GM12878 (cell line): ENCODE data around the gene ELAVL1. TPM values are rescaled to one million over a fixed set of nuclear protein-coding genes. Genes with fewer than 3 reads are reported as not detected.

Source experiments
- ATAC-seq: fragments of 200-7000 bp; cut with Tn5 transposase; 3 replicates; pipeline ENCODE4 v1.9.1; 2020; ENCODE audit warnings: mild to moderate bottlenecking, moderate library complexity
- BruUV-seq: library from RNA; stranded (reverse); fragments of 400-500 nt; replicated peaks from 2 replicates; lab custom pipeline; 2021; lab: Mats Ljungman, UMichigan
- CTCF ChIA-PET: fragments of 300-600 bp; sonication (Branson Sonifier 250); formaldehyde crosslinking; extraction: SDS; loops from one replicate; lab custom pipeline; 2021; ENCODE audit warnings: inconsistent platforms; lab: Yijun Ruan, JAX
- POLR2A ChIA-PET: fragments of 350-600 bp; formaldehyde crosslinking; extraction: SDS; loops from one replicate; lab custom pipeline; 2021; ENCODE audit warnings: inconsistent platforms; lab: Charles Lee
- RAD21 ChIA-PET: fragments of 300-600 bp; sonication (Branson Sonifier 250); formaldehyde crosslinking; loops from one replicate; lab custom pipeline; 2023; ENCODE audit warnings: antibody characterized with exemption; ENCODE audit not compliant: unreplicated experiment; lab: Charles Lee
- SMC1A ChIA-PET: fragments of 300-600 bp; sonication (Branson Sonifier 250); formaldehyde crosslinking; loops from one replicate; lab custom pipeline; 2023; ENCODE audit not compliant: unreplicated experiment, uncharacterized antibody; lab: Charles Lee
- DNase-seq: peaks from one replicate; pipeline ENCODE4 v3.0.0-alpha.2; 2011; ENCODE audit warnings: low read depth, low spot score
- FAIRE-seq: peaks from 3 replicates; lab custom pipeline; 2011; peaks lifted over from hg19 to GRCh38; lab: Jason Lieb, UNC
- H2AFZ ChIP-seq: 2 replicates; pipeline ENCODE4 v1.6.0; 2011; ENCODE audit warnings: low read depth, low read length, control low read depth; ENCODE audit not compliant: control insufficient read depth
- H3K27ac ChIP-seq: 2 replicates; pipeline ENCODE4 v1.5.1; 2011; ENCODE audit warnings: control low read depth; ENCODE audit not compliant: control insufficient read depth, insufficient read depth
- H3K27me3 ChIP-seq, 2 experiments: replicated peaks in 1 of 2; 2 replicates each; pipeline versions ENCODE4 v1.6.0 to v1.6.1; 2011; ENCODE audit warnings: low read length in 1 of 2; ENCODE audit not compliant: control insufficient read depth in 2 of 2, insufficient read depth in 2 of 2
- H3K36me3 ChIP-seq, 2 experiments: 2 replicates each; pipeline ENCODE4 v1.5.1; 2011; ENCODE audit warnings: low read length in 1 of 2; ENCODE audit not compliant: control insufficient read depth in 2 of 2, insufficient read depth in 2 of 2
- H3K4me1 ChIP-seq: 2 replicates; pipeline ENCODE4 v1.6.1; 2011; ENCODE audit warnings: mild to moderate bottlenecking, low read length, moderate library complexity, mixed read lengths; ENCODE audit not compliant: control insufficient read depth, insufficient read depth
- H3K4me2 ChIP-seq: 2 replicates; pipeline ENCODE4 v1.6.0; 2011; ENCODE audit warnings: control low read depth; ENCODE audit not compliant: control insufficient read depth, insufficient read depth
- H3K4me3 ChIP-seq: fragments of 200-600 bp; sonication (generic); 2 replicates; pipeline ENCODE4 v1.5.1; 2016
- H3K79me2 ChIP-seq: 2 replicates; pipeline ENCODE4 v1.6.0; 2011; ENCODE audit warnings: low read length; ENCODE audit not compliant: control insufficient read depth, insufficient read depth
- H3K9ac ChIP-seq: 2 replicates; pipeline ENCODE4 v1.8.0; 2011; ENCODE audit warnings: low read length, control low read depth, mixed read lengths; ENCODE audit not compliant: control insufficient read depth, insufficient read depth
- H3K9me3 ChIP-seq: replicated peaks from 3 replicates; pipeline ENCODE4 v1.5.1; 2011; ENCODE audit warnings: mild to moderate bottlenecking, low read length; ENCODE audit not compliant: control insufficient read depth, insufficient read depth
- H4K20me1 ChIP-seq: 2 replicates; pipeline ENCODE4 v1.6.0; 2011; ENCODE audit not compliant: control insufficient read depth, insufficient read depth
- BRCA1 ChIP-seq: IDR thresholded peaks from 2 replicates; pipeline ENCODE4 v1.6.1; 2011; ENCODE audit warnings: low read depth, low read length, improper control_type of control experiment
- CREB1 ChIP-seq: IDR thresholded peaks from 2 replicates; pipeline ENCODE4 v1.6.1; 2012; ENCODE audit warnings: low read depth, mild to moderate bottlenecking, inconsistent platforms
- HDAC6 ChIP-seq: fragments of 200-600 bp; sonication (generic); IDR thresholded peaks from one replicate; pipeline ENCODE4 v1.8.0; 2017; ENCODE audit warnings: antibody characterized with exemption; ENCODE audit not compliant: unreplicated experiment
- MAX ChIP-seq: IDR thresholded peaks from 2 replicates; pipeline ENCODE4 v1.6.1; 2012; ENCODE audit warnings: low read depth, low read length, improper control_type of control experiment
- MEF2A ChIP-seq: IDR thresholded peaks from 2 replicates; pipeline ENCODE4 v1.6.1; 2011; ENCODE audit warnings: low read depth, mild to moderate bottlenecking, low read length, moderate library complexity; ENCODE audit not compliant: insufficient read depth
- MEF2B ChIP-seq: fragments of 450-650 bp; IDR thresholded peaks from 2 replicates; pipeline ENCODE4 v1.6.1; 2018; ENCODE audit warnings: mild to moderate bottlenecking, moderate library complexity; ENCODE audit not compliant: partially characterized antibody, poor library complexity, severe bottlenecking
- NFXL1 ChIP-seq: fragments of 450-650 bp; IDR thresholded peaks from 2 replicates; pipeline ENCODE4 v1.6.1; 2017; ENCODE audit warnings: antibody characterized with exemption, mild to moderate bottlenecking, borderline replicate concordance
- NRF1 ChIP-seq: conservative IDR thresholded peaks from 2 replicates; pipeline ENCODE4 v1.6.1; 2011; ENCODE audit warnings: mild to moderate bottlenecking, low read depth, low read length, improper control_type of control experiment
- POU2F2 ChIP-seq: IDR thresholded peaks from 3 replicates; pipeline ENCODE4 v1.6.1; 2011; ENCODE audit warnings: low read depth, mild to moderate bottlenecking, low read length, borderline replicate concordance
- RB1 ChIP-seq: fragments of 450-650 bp; formaldehyde crosslinking; IDR thresholded peaks from 2 replicates; pipeline ENCODE4 v1.6.1; 2017; ENCODE audit warnings: mild to moderate bottlenecking, borderline replicate concordance
- TARDBP ChIP-seq: IDR thresholded peaks from 2 replicates; pipeline ENCODE4 v1.6.1; 2016; ENCODE audit warnings: borderline replicate concordance
- TCF7 ChIP-seq: IDR thresholded peaks from 2 replicates; pipeline ENCODE4 v1.6.1; 2014; ENCODE audit warnings: antibody characterized with exemption, borderline replicate concordance
- YBX1 ChIP-seq: fragments of 450-650 bp; IDR thresholded peaks from 2 replicates; pipeline ENCODE4 v1.6.1; 2016; ENCODE audit warnings: antibody characterized with exemption
- ZBTB33 ChIP-seq: fragments of 450-650 bp; IDR thresholded peaks from 2 replicates; pipeline ENCODE4 v1.6.1; 2017; ENCODE audit warnings: mild to moderate bottlenecking
- ZBTB40 ChIP-seq: fragments of 450-650 bp; IDR thresholded peaks from 2 replicates; pipeline ENCODE4 v1.6.1; 2016; ENCODE audit warnings: mild to moderate bottlenecking, moderate library complexity, borderline replicate concordance
- WGBS: methylation state at CpG from one replicate; pipeline ENCODE4 v1.1.6; 2016; ENCODE audit warnings: low lambda C conversion rate; ENCODE audit not compliant: insufficient replicate concordance, insufficient coverage; ENCODE audit errors: missing lambda C conversion rate; 5-methylcytosine and 5-hydroxymethylcytosine counted together
- in situ Hi-C: fragments of 300-500 bp; cut with MboI; formaldehyde crosslinking; loops from 9 replicates; pipeline ENCODE4 v1.14.3; 2018; ENCODE audit warnings: mixed read lengths
- intact Hi-C: fragments of 100-400 bp; cut with micrococcal nuclease; formaldehyde crosslinking; loops from one replicate; pipeline ENCODE4 v1.14.2; 2022; ENCODE audit not compliant: unreplicated experiment
- polyA plus RNA-seq, 11 experiments: library from polyadenylated mRNA; depleted of rRNA in 4 of 11; unstranded in 6 of 11; stranded (reverse) in 5 of 11; fragments of >200 nt; fragmentation: Nextera tagmentation in 4 of 11; fragmentation: Illumina TruSeq in 1 of 11; extraction: Ambion mirVana in 4 of 11; extraction: Trizol in 1 of 11; gene quantifications; 1 replicate in 1 of 11; 2 replicates in 10 of 11; pipeline versions ENCODE4 v1.2.1 to v1.2.3, GENCODE V29; 2011 to 2016; ENCODE audit warnings: inconsistent platforms in 2 of 11, missing spikeins in 2 of 11, low read depth in 1 of 11
- total RNA-seq, 4 experiments: library from RNA; depleted of rRNA in 3 of 4; stranded (reverse); fragments of >200 nt in 3 of 4; fragmentation: Illumina TruSeq in 1 of 4; extraction: Trizol in 1 of 4; gene quantifications; 2 replicates each; pipeline versions ENCODE4 v1.2.1 to v1.2.3, GENCODE V29; 2013 to 2021

Gene ELAVL1
- total and polyA plus RNA-seq, 10 of the 15 experiments (the other 5 are each of a cell fraction or from before 2014, with no cell fraction given) = 7.4 to 155 (median 70.3) TPM

GRCh38 chr19:7915250-7916102 is 90.0 kb downstream of the ELAVL1 start:
- WGBS = 33% methylated on average over 21 of the region's 24 CpGs
- no peaks in the 10 kb centered on the region for H4K20me1 ChIP-seq
- H3K4me2 ChIP-seq = peak overlapping the region; percentile 4; the same call in 1 of the 2 replicates
- H3K9ac ChIP-seq = no peak overlapping the region
- ChIA-PET CTCF (no interaction called here), RAD21 (no interaction called here), SMC1A (no interaction called here), POLR2A (no interaction called here)
- no peak overlapping the region for H3K27ac ChIP-seq
- H3K9me3 ChIP-seq = no peaks in the 10 kb centered on the region; the same call in 2 of the 3 replicates
- intact Hi-C loops = no loop called here
- H3K27me3 ChIP-seq = peaks cover 8 to 21% of the 10 kb centered on the region in 2 experiments
- DNase-seq (no peak), FAIRE-seq (no peak), ATAC-seq (no peak)
- H3K4me1 ChIP-seq = peaks cover 5% of the 10 kb centered on the region
- no peaks in the 10 kb centered on the region for H3K79me2 ChIP-seq
- BruUV-seq = no TSS peak
- H3K36me3 ChIP-seq = peaks cover 0 to 14% of the 10 kb centered on the region in 2 experiments; a peak in 3 of 4 replicates
- H3K4me3 ChIP-seq = no peak overlapping the region
- in situ Hi-C loops = no loop called here
- no peak overlapping the region for H2AFZ ChIP-seq
- TF ChIP-seq CREB1 (no peak), HDAC6 (no peak), TCF7 (no peak), ZBTB33 (no peak), ZBTB40 (no peak), YBX1 (no peak), POU2F2 (no peak), NFXL1 (no peak), MAX (no peak), BRCA1 (no peak), MEF2B (no peak), TARDBP (no peak), MEF2A (no peak), NRF1 (no peak), RB1 (no peak)
